Keratinocyte (primary cell): ENCODE measurements around the gene PARP16.

ENCODE experiments used
- CTCF ChIP-seq, 3 experiments: IDR thresholded peaks in 1 of 3; conservative IDR thresholded peaks in 1 of 3; optimal IDR thresholded peaks in 1 of 3; 2 replicates in 2 of 3; 3 replicates in 1 of 3; pipeline versions ENCODE3 to v1.5.1; 2011; ENCODE audit warnings: low read length in 3 of 3, mild to moderate bottlenecking in 3 of 3, moderate library complexity in 2 of 3, control low read depth in 1 of 3, inconsistent platforms in 1 of 3; ENCODE audit not compliant: insufficient read depth in 2 of 3; ENCODE audit errors: extremely low read depth in 1 of 3
- EZH2 ChIP-seq: IDR thresholded peaks from one replicate; pipeline ENCODE4 v1.6.1; 2012; ENCODE audit warnings: inconsistent platforms, mild to moderate bottlenecking, low read length, moderate library complexity

GRCh38 chr15:65231306-65231705, 55.4 kb downstream of the PARP16 start:
- no peak for TF ChIP-seq CTCF (optimal IDR thresholded peaks at IDR 0.05 in 1 of 3, IDR thresholded peaks at IDR 0.05 in 1 of 3, conservative IDR thresholded peaks at IDR 0.05 in 1 of 3; ENCODE audit: extremely low read depth in 1 of 3, insufficient read depth in 2 of 3, low read length in 3 of 3)
- no peak for TF ChIP-seq EZH2
